ENCODE measurements around the gene ABCA2. TPM values are rescaled to one million over a fixed set of nuclear protein-coding genes. Genes with fewer than 3 reads are reported as not detected.
A peak's percentile ranks its signal among the peaks of the same experiment; 100 is the strongest.

Gene ABCA2
- total RNA-seq, 1 experiment from 2014 or later, result 25.0 TPM

GRCh38 chr9:136983656-136984314 lies 44.3 kb downstream of the ABCA2 start:
- DNase-seq (ENCODE audit: extremely low read depth, low read depth), result no peak

GRCh38 chr9:136983167-136983566 lies 44.9 kb downstream of the ABCA2 start:
- no peak for DNase-seq (ENCODE audit: extremely low read depth, low read depth)

DNA sequence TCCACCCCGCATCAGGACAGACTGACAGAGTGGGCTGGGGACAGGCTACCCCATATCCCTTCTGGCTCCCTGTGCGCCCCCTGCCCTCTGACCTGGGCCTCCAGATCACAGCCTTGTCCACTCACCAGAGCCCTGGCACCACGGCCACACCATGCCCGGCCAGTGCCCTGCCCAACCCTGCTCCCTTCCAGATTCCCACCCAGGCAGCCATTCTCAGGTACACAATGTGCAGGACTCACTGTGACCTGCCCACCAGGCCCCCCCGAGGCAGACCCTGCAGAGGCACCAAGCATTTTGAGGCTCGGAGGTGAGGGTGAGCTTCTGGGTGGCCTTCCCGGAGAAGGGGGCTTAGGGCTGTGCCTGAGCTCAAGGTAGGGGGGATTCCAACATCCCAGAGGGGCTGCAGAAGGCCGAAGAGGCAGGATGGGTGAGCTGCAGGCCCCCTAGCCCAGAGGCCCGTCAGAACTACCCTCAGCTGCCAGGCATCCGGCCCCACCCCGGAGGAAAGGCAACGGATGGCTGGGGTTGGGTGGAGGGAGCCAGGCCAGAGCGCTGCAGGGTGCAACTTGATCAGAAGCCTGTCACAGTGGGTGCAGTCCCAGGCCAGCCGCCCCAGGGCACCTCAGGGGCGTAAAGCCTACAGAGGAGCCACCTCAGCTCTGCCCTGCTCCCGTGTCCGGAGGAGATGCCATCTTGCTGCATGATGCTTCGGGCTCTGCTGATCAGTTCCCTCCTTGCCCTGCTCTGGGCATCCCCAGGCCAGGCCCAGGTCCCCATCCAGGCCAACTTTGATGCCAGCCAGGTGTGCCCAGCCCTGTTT lies 45.6 kb downstream of the ABCA2 start, which contains the start of gene LCNL1:
LCNL1 (plus strand) TSS at position 762 of the 820 bp plus-strand sequence. CDS start 594 bp downstream, outside the sequence.
- DNase-seq (ENCODE audit: extremely low read depth, low read depth), result no peak

DNA sequence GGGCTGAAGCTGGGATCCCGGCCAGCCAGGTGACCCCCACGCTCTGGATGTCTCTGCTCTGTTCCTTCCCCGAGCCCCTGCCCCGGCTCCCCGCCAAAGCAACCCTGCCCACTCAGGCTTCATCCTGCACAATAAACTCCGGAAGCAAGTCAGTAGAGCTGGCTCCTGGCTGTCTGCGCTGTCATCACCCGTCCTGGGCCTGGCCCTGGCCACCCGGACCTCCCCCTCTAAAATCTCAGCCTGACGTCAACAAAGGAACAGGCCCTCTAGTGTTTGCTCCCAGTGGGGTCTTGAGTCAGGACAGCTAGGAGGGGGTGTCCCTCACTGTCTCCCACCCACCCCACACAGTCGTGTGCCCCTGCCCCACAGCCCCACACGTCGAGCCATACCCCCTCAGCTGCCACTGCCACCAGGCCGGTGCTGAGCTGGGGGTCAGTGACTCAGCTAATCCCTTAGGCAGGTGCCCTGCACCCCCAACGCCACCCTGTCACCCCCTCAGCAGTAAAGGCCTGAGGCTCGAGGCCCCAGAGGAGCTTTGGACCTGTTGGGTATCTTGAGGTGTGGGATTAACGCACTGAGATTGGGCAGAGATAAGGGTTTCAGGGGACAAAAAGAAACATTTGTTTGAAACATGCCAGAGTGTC lies 46.3 kb downstream of the ABCA2 start:
- DNase-seq (ENCODE audit: extremely low read depth, low read depth), result no peak

DNA sequence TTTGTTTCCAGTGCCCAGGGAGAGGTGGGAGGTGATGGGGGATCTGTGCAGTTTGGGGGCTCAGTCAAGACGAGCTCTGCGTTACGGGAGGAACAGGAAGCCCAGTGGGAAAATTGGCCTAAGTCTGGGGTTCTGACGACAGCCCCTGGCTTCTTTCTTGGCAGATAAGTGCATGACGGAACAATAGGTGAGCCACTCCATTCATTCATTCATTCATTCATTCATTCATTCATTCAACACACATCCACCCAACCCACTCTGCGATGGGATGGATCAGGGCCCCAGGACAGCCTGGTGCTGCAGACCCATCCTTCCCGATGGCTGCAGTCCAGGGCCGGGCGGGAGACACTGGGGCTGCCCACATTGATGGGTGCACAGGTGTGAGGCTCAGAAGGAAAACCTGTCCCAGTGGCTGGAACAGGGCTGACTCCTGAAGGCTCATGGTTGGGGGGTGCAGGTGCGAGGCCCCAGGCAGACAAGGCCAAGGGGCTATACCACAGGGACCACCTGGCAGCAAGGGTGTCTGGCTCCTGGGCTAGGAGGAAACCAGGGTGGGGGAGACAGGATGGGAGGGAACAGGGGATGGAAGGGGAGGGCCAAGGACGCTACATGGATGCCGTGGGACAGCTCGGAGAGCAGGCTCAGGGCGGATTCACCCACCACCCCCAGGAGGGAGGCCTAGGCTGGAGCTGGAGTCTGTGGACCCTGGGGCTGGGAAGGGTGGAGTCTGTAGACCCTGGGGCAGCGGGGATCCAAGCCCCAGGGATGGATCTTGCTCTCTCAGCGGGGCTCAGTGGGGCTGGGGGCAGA lies 47.2 kb downstream of the ABCA2 start:
- DNase-seq (ENCODE audit: extremely low read depth, low read depth), result no peak

DNA sequence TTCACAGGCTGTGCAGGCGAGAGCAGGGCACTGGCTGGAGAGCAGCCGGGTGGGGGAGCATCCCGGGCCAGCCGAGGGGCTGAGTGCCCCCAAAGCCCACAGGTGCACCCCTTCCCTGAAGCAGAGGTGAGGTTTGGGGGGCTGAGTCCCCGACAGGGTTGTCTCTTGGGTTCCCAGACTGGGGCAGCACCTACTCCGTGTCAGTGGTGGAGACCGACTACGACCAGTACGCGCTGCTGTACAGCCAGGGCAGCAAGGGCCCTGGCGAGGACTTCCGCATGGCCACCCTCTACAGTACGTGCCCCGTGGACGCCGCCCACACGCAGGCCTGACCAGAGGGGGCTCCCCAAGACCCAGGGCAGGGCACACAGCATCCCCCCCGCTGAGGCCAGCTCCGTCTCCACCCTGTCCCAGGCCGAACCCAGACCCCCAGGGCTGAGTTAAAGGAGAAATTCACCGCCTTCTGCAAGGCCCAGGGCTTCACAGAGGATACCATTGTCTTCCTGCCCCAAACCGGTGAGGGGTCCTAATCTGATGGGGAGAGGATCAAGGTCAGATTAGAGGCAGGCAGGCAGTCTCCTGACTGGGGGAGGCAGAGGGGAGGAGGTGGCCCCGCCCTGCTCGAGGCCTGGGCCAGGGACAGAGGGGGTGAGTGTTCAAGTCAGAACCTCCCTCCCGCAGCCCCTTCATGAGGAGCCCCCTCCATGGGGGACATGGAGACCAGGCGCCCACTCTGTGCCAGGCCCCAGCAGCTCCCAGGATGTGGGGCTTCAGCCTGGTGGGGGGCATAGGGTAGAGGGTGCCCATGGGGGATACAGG lies 48.1 kb downstream of the ABCA2 start:
- no peak for DNase-seq (ENCODE audit: extremely low read depth, low read depth)

DNA sequence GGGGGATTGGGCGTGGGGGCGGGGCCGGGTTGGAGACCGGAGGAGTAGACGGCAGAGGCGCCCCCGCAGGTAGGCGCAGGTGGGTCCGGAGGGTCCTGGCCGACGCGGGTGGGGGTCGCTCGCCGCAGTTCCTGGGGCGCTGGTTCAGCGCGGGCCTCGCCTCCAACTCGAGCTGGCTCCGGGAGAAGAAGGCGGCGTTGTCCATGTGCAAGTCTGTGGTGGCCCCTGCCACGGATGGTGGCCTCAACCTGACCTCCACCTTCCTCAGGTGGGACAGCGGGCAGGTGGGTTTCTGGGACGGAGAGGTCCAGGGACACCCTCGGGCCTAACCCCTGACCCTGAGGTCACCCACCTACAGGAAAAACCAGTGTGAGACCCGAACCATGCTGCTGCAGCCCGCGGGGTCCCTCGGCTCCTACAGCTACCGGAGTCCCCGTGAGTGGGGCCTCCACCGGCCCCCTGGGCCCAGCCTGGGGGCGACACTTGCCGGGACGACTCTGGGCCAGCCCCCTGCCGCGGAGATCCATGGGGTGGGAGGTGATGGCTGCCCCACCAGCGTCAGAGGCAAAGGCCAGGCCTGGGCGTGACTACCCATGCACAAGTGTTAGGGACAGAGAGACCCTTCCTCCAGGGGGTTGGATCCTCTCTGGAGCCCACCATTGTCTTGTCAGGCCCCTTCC lies 49.0 kb downstream of the ABCA2 start:
- no peak for DNase-seq (ENCODE audit: extremely low read depth, low read depth)

GRCh38 chr9:136978073-136978864 lies 49.8 kb downstream of the ABCA2 start:
- peak; percentile 30 for DNase-seq (ENCODE audit: extremely low read depth, low read depth)

DNA sequence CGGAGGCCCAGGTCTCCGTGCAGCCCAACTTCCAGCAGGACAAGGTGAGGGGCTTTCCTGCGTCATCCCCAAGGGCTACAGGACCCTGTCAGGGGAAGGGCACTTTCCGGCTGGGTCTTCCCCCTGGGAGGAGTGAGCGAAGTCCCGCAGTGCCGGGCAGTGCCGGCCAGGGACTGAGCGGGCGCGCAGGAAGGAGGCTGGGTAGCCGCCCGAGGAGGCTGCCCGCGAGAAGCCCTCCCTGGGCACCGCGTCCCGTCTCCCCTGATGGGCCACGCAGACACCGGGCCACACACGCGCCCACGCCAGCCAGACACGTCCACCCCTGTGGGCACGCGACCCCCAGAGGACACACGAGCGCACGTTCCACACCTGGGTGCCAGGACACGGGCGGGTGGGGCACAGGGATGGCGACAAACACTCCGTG lies 50.4 kb downstream of the ABCA2 start:
- no peak for DNase-seq (ENCODE audit: extremely low read depth, low read depth)

GRCh38 chr9:136977223-136977622 lies 50.8 kb downstream of the ABCA2 start, which contains the start of gene PTGDS:
Gene PTGDS, plus strand, starts transcription at chr9:136977504. Its CDS starts 75 bp downstream, at chr9:136977579.
- no peak for DNase-seq (ENCODE audit: extremely low read depth, low read depth)

DNA sequence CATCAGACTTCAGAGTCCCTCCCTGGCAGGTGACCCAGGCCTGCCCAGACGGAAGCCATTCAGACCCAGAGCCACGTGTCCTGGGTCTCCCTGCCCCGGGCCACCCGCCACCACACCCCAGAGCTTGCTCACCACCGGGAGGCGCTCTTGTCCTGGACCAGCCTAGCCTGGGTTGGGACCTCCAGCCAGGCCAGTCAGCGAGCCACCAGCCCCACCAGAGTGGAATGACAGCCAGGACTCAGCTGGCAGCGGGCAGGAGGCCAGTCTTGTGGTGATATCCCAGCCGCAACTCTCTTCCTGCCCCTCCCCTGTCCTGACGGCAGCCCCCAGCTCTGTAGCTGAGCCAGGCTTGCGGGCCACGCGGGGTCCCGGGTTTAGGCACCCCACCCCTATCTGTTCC lies 52.4 kb downstream of the ABCA2 start:
- no peak for DNase-seq (ENCODE audit: extremely low read depth, low read depth)

DNA sequence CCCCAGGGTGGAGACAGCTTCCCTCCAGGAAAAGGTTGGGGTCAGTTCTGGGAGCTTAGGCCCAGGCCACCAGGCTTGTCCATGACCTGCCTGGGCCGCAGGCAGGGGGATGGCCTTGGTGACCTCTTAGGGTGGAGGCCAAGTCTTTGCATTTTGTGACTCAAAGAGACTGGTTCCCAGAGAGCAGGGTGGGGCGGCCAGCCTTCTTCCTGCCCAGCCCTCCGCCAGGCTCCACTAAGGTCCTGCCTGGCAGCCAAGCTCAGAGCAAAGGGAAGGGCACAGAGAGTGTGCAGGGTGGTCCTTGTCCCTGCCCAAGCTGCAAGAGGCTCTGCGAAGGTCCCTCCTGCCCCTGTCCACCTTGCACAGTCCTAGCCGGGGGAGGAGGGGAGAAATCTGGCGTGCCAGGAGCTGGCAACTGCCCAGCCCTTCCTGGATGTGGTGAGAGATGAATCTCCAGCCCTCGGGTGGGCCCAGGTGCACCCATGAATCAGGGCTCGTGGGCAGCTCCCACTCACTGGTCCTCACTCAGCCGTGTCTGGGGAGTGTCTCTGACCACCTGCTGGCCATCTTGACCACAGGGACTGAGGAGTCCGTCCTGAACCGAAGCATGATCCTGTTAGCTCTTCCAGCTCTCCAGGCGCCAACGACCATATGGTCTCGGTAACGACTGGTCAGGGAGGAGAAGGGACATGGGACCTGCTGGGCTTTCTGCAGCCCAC lies 53.1 kb downstream of the ABCA2 start:
- no peak for DNase-seq (ENCODE audit: extremely low read depth, low read depth)

- no peak for DNase-seq (ENCODE audit: extremely low read depth, low read depth)
Observed at GRCh38 chr9:136973618-136974617, 54.1 kb downstream of the ABCA2 start.

DNA sequence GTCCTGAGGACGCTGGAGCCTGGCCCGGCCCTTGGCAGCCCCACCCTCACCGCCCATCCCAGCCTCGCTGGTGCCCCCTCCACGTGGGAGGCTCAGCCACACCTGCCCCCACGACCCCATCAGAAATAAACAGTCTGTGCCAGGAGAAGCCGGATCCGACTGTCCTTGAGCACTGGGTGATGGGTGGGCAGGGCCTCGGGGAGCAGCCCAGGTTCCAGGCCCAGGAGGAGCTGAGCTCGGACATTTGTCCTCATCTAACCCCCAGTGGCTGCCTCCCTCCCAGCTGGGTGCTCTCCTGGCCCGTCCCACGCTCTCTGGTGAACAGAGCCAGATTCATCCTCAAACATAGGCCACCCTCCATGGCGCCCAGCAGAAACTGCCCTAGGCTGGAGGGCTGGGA lies 55.3 kb downstream of the ABCA2 start:
- no peak for DNase-seq (ENCODE audit: extremely low read depth, low read depth)

DNA sequence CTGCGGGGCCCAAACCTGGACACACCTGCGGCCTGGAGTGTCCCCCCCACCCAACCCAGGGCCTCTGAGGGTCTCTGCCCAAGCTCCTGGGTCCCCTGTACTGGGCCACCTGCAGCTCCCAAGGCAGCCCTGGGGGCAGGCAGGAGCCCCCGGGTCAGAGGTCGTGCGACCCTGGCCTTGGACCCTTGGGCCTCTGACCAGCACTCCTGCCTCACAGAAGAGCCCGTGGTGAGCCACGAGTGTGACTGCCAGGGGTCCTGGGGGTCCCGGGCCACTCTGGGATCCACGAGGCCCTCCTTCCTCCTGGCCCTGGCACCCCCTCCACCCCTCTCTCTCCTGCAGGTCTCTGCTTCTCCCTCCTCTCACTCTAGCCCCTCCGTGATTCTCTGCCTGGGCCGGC lies 55.7 kb downstream of the ABCA2 start:
- DNase-seq (ENCODE audit: extremely low read depth, low read depth), result no peak

DNA sequence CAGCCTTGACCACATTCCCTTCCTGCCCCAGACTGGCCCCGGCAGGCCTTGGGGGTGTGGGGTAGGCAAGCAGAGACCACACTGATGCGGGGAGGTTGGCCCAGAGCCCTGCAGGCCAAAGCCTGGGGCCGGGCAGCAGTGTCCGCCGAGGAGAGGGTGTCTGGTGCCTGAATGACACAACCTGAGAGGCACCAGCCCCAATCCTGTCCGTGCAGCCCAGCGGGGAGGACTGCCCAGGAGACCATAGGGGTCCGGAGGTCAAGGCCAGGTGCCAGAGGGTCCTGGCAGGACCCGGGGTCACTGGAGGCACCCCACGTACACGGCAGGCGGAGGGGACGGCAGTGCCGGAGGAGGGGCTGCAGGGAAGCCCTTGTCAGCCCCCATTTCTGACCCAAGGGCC lies 56.3 kb downstream of the ABCA2 start:
- DNase-seq (ENCODE audit: extremely low read depth, low read depth), result no peak
